Left colon (tissue), 2 donors: ENCODE results near the gene P2RX3. TPM values are rescaled to one million over a fixed set of nuclear protein-coding genes. Genes with fewer than 3 reads are reported as not detected.

Experiments
- ATAC-seq: fragments of 200-7000 bp; cut with Tn5 transposase; one replicate; pipeline ENCODE4 v1.9.1; 2020; ENCODE audit warnings: mild to moderate bottlenecking, moderate library complexity
- DNase-seq, 2 donors: peaks; one replicate each; pipeline ENCODE4 v3.0.0-alpha.2; 2020
- intact Hi-C, 2 donors: fragments of 100-400 bp; cut with DNase I in 1 of 2; cut with micrococcal nuclease in 1 of 2; formaldehyde crosslinking; loops; one replicate each; pipeline versions ENCODE4 v1.11.2 to v1.14.0; 2022; cut with DNase I, micrococcal nuclease
- total RNA-seq, 2 donors: library from RNA; stranded (reverse); fragmentation: NEBNext Ultra II Directional; extraction: Animal tissue kit (Norgen Biotek cat#: 25700); gene quantifications; one replicate each; pipeline ENCODE4 v1.2.1, GENCODE V29; 2021
- donor health status: DM: no; HTN: no; CAD: no.
- donor health status: DM: yes; HTN: yes; CAD: no.

Gene P2RX3
- total RNA-seq, 2 donors from 2014 or later: not detected

- DNase-seq: no peak
- intact Hi-C loops: no loop called here
- ATAC-seq: no peak
These were observed 29.6 kb upstream of the P2RX3 start for GRCh38 chr11:57308426-57309060.

GRCh38 chr11:57309106-57310059, 28.8 kb upstream of the P2RX3 start:
- no peak for ATAC-seq
- intact Hi-C loops: no loop called here
- DNase-seq: no peak

GRCh38 chr11:57310091-57310490, 28.1 kb upstream of the P2RX3 start:
- intact Hi-C loops: no loop called here
- DNase-seq (no peak), ATAC-seq (no peak)

- DNase-seq (no peak), ATAC-seq (no peak)
- intact Hi-C loops: no loop called here
These were observed 27.5 kb upstream of the P2RX3 start for GRCh38 chr11:57310630-57311086.

- ATAC-seq (peak; percentile 93), DNase-seq (peak; percentile 90 to 96)
- intact Hi-C loops: no loop called here
These were observed 26.8 kb upstream of the P2RX3 start for GRCh38 chr11:57311109-57311936.

GRCh38 chr11:57312511-57313021, 25.6 kb upstream of the P2RX3 start:
- DNase-seq (no peak), ATAC-seq (no peak)
- intact Hi-C loops: no loop called here

GRCh38 chr11:57313071-57313787, 24.9 kb upstream of the P2RX3 start:
- intact Hi-C loops: no loop called here
- ATAC-seq: peak; percentile 12
- DNase-seq: no peak

- ATAC-seq: no peak
- intact Hi-C loops: no loop called here
- DNase-seq: no peak
These were observed 24.4 kb upstream of the P2RX3 start for GRCh38 chr11:57313788-57314135.

- intact Hi-C loops: no loop called here
- no peak for ATAC-seq
- no peak for DNase-seq
These were observed 23.8 kb upstream of the P2RX3 start for GRCh38 chr11:57314221-57314973.

GRCh38 chr11:57315491-57315890, 22.7 kb upstream of the P2RX3 start:
- intact Hi-C loops: no loop called here
- DNase-seq: no peak
- no peak for ATAC-seq

- no peak for ATAC-seq
- intact Hi-C loops: no loop called here
- DNase-seq: no peak
These were observed 22.1 kb upstream of the P2RX3 start for GRCh38 chr11:57316017-57316416.

- DNase-seq (no peak), ATAC-seq (no peak)
- intact Hi-C loops: no loop called here
These were observed 20.0 kb upstream of the P2RX3 start for GRCh38 chr11:57318178-57318577.

- intact Hi-C loops: no loop called here
- DNase-seq: no peak
- no peak for ATAC-seq
These were observed 18.0 kb upstream of the P2RX3 start for GRCh38 chr11:57320067-57320718.

GRCh38 chr11:57320719-57321387, 17.3 kb upstream of the P2RX3 start:
- intact Hi-C loops: no loop called here
- ATAC-seq (peak; percentile 25), DNase-seq (peak in 1 of 2 donors; percentile 68)

GRCh38 chr11:57321388-57322255, 16.5 kb upstream of the P2RX3 start:
- no peak for DNase-seq
- no peak for ATAC-seq

More at GRCh38 chr11:57321388-57322255, 16.5 kb upstream of the P2RX3 start:
- intact Hi-C loops: no loop called here
